HCT116 (cell line): ENCODE results near the gene GEMIN7. TPM values are rescaled to one million over a fixed set of nuclear protein-coding genes. Genes with fewer than 3 reads are reported as not detected.

Experiments used
- ATAC-seq: fragments of 200-7000 bp; cut with Tn5 transposase; 2 replicates; pipeline ENCODE4 v1.9.1; 2020; ENCODE audit warnings: mild to moderate bottlenecking, moderate library complexity
- BruUV-seq: library from RNA; stranded (reverse); fragments of 400-500 nt; replicated peaks from 2 replicates; lab custom pipeline; 2021; lab: Mats Ljungman, UMichigan
- CTCF ChIA-PET: fragments of 300-600 bp; sonication (Branson Sonifier 250); formaldehyde crosslinking; loops from one replicate; lab custom pipeline; 2021; ENCODE audit warnings: antibody characterized with exemption; lab: Charles Lee
- POLR2A ChIA-PET: fragments of 300-600, 350-600 bp; sonication (Branson Sonifier 250); formaldehyde crosslinking; loops from one replicate; lab custom pipeline; 2021; ENCODE audit warnings: antibody characterized with exemption; lab: Charles Lee
- RAD21 ChIA-PET, 2 experiments: fragments of 300-600 bp; sonication (Branson Sonifier 250); formaldehyde crosslinking; loops; one replicate each; lab custom pipeline; 2023; ENCODE audit warnings: low total read pairs in 2 of 2; ENCODE audit not compliant: uncharacterized antibody in 2 of 2, unreplicated experiment in 2 of 2, low non-redundant PET in 1 of 2; lab: Charles Lee
- DNase-seq: peaks from one replicate; pipeline ENCODE4 v3.0.0-alpha.2; 2010; ENCODE audit warnings: low read depth, low spot score
- H2AFZ ChIP-seq: fragments of 200-600 bp; shearing (Covaris generic), sonication (generic); 2 replicates; pipeline ENCODE4 v1.6.1; 2017; ENCODE audit warnings: low read depth, mixed run types, mixed read lengths, antibody characterized with exemption, low read length; ENCODE audit not compliant: poor library complexity, severe bottlenecking
- H3K27ac ChIP-seq: 2 replicates; pipeline ENCODE4 v1.5.1; 2012; ENCODE audit warnings: low read depth, low read length
- H3K27me3 ChIP-seq: fragments of 200-600 bp; sonication (generic); 2 replicates; pipeline ENCODE4 v1.6.1; 2016; ENCODE audit warnings: mixed run types, low read length, mixed read lengths; ENCODE audit not compliant: insufficient read depth
- H3K36me3 ChIP-seq, 2 experiments: fragments of 200-500 bp in 1 of 2; fragments of 200-600 bp in 1 of 2; sonication (Bioruptor generic) in 1 of 2; sonication (generic) in 1 of 2; 2 replicates each; pipeline versions ENCODE4 v1.5.1 to v1.6.1; 2014 to 2016; ENCODE audit warnings: low read length in 2 of 2, inconsistent platforms in 1 of 2, mixed read lengths in 1 of 2, mixed run types in 1 of 2; ENCODE audit not compliant: insufficient read depth in 2 of 2, control insufficient read depth in 1 of 2
- H3K4me1 ChIP-seq, 2 experiments: fragments of 200-600 bp in 1 of 2; sonication (generic) in 1 of 2; 2 replicates each; pipeline versions ENCODE4 v1.5.1 to v1.6.1; 2012 to 2017; ENCODE audit warnings: low read length in 2 of 2, inconsistent platforms in 1 of 2, mild to moderate bottlenecking in 1 of 2, mixed read lengths in 1 of 2, mixed run types in 1 of 2, moderate library complexity in 1 of 2; ENCODE audit not compliant: insufficient read depth in 2 of 2, control insufficient read depth in 1 of 2
- H3K4me2 ChIP-seq: fragments of 200-600 bp; sonication (generic); 2 replicates; pipeline ENCODE4 v1.6.1; 2017; ENCODE audit warnings: mixed run types, low read length, mixed read lengths
- H3K4me3 ChIP-seq, 2 experiments: fragments of 200-600 bp in 1 of 2; sonication (generic) in 1 of 2; replicated peaks in 1 of 2; 2 replicates each; pipeline ENCODE4 v1.5.1; 2011 to 2016; ENCODE audit warnings: low read length in 2 of 2, control low read depth in 1 of 2, low read depth in 1 of 2, mild to moderate bottlenecking in 1 of 2, mixed read lengths in 1 of 2, mixed run types in 1 of 2
- H3K79me2 ChIP-seq: fragments of 200-600 bp; sonication (generic); 2 replicates; pipeline ENCODE4 v1.6.1; 2017; ENCODE audit warnings: mild to moderate bottlenecking, mixed run types, low read length, moderate library complexity, mixed read lengths; ENCODE audit not compliant: insufficient read depth
- H3K9ac ChIP-seq: fragments of 200-600 bp; sonication (generic); 2 replicates; pipeline ENCODE4 v1.6.1; 2016; ENCODE audit warnings: low read length, mixed read lengths
- H3K9me2 ChIP-seq: fragments of 200-600 bp; sonication (generic), shearing (Covaris generic); 2 replicates; pipeline ENCODE4 v1.6.1; 2017; ENCODE audit warnings: mixed run types, mild to moderate bottlenecking, moderate library complexity; ENCODE audit not compliant: insufficient read depth
- H3K9me3 ChIP-seq, 2 experiments: fragments of 200-500 bp in 1 of 2; fragments of 200-600 bp in 1 of 2; sonication (Bioruptor generic) in 1 of 2; sonication (generic) in 1 of 2; 2 replicates each; pipeline ENCODE4 v1.6.1; 2014 to 2017; ENCODE audit warnings: low read length in 2 of 2, mixed read lengths in 2 of 2, inconsistent platforms in 1 of 2, low read depth in 1 of 2, mild to moderate bottlenecking in 1 of 2, mixed run types in 1 of 2, moderate library complexity in 1 of 2; ENCODE audit not compliant: control insufficient read depth in 1 of 2, insufficient read depth in 1 of 2
- H4K20me1 ChIP-seq: fragments of 200-600 bp; sonication (generic), shearing (Covaris generic); 2 replicates; pipeline ENCODE4 v1.6.1; 2017; ENCODE audit warnings: mixed run types, mild to moderate bottlenecking, moderate library complexity; ENCODE audit not compliant: insufficient read depth
- CEBPB ChIP-seq: IDR thresholded peaks from 2 replicates; pipeline ENCODE4 v1.6.1; 2012; ENCODE audit warnings: low read depth
- ELF1 ChIP-seq: IDR thresholded peaks from 2 replicates; pipeline ENCODE4 v1.6.1; 2012; ENCODE audit warnings: low read depth, borderline replicate concordance
- EZH2 ChIP-seq: fragments of 200-600 bp; sonication (generic); IDR thresholded peaks from 2 replicates; pipeline ENCODE4 v1.6.1; 2017; ENCODE audit warnings: antibody characterized with exemption, mixed run types
- JUND ChIP-seq: IDR thresholded peaks from 2 replicates; pipeline ENCODE4 v1.6.1; 2012
- POLR2A ChIP-seq: IDR thresholded peaks from 2 replicates; pipeline ENCODE4 v1.7.0; 2011; ENCODE audit warnings: borderline replicate concordance; ENCODE audit not compliant: insufficient read depth, insufficient read length; ENCODE audit errors: extremely low read depth
- POLR2AphosphoS5 ChIP-seq: IDR thresholded peaks from 2 replicates; pipeline ENCODE4 v1.6.1; 2011; ENCODE audit warnings: mild to moderate bottlenecking, low read depth, low read length, moderate library complexity
- RAD21 ChIP-seq: IDR thresholded peaks from 2 replicates; pipeline ENCODE4 v1.6.1; 2012; ENCODE audit warnings: low read depth, mild to moderate bottlenecking
- SP1 ChIP-seq: IDR thresholded peaks from 2 replicates; pipeline ENCODE4 v1.6.1; 2012; ENCODE audit warnings: low read depth
- SRF ChIP-seq: IDR thresholded peaks from 2 replicates; pipeline ENCODE4 v1.6.1; 2012; ENCODE audit warnings: low read depth
- TCF7L2 ChIP-seq: IDR thresholded peaks from 2 replicates; pipeline ENCODE4 v1.7.0; 2011; ENCODE audit warnings: borderline replicate concordance, inconsistent platforms; ENCODE audit not compliant: insufficient read depth, insufficient read length; ENCODE audit errors: extremely low read depth
- YY1 ChIP-seq: IDR thresholded peaks from 2 replicates; pipeline ENCODE4 v1.6.1; 2011; ENCODE audit warnings: low read length, low read depth, moderate library complexity, mild to moderate bottlenecking; ENCODE audit not compliant: insufficient replicate concordance; ENCODE audit errors: extremely low read depth
- intact Hi-C: fragments of 100-400 bp; cut with micrococcal nuclease; formaldehyde crosslinking; loops from 2 replicates; pipeline ENCODE4 v1.10.0; 2022
- total RNA-seq: library from RNA; stranded (reverse); gene quantifications from one replicate; pipeline ENCODE4 v1.2.1, GENCODE V29; 2021; ENCODE audit not compliant: unreplicated experiment
- TF ChIP-seq, protein P1 (sequence below): IDR thresholded peaks from 2 replicates; pipeline ENCODE4 v1.6.1; 2012
- TF ChIP-seq, protein P2 (sequence below): IDR thresholded peaks from 2 replicates; pipeline ENCODE4 v1.6.1; 2012

Gene GEMIN7
- total RNA-seq, 1 experiment from 2014 or later: 35.4 TPM

DNA sequence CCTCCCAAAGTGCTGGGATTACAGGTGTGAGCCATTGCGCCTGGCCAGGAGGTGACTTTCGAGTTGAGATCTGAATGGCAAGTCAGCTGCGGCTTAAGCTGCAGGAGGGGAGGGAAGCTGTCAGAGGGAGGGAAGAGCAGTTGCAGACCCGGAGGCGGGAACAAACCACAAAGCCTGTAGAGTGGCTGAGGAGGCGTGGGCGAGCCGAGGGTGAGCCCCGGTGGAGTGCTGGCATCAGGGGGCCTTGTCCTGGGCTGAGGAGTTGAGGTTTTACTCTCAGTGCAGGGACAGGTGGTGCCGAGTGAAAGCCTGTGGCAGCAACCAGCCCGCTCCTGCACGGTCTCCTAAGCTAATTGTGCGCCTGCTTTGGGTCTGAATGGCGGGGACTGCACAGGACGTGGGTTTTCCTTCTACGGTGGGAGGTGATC, 38.1 kb downstream of the GEMIN7 start:
- no peak overlapping the region for H3K9ac ChIP-seq
- no peak overlapping the region for H2AFZ ChIP-seq
- no peak for ATAC-seq
- no peak for TF ChIP-seq SRF
- no peak for TF ChIP-seq JUND
- TF ChIP-seq, protein P1, sequence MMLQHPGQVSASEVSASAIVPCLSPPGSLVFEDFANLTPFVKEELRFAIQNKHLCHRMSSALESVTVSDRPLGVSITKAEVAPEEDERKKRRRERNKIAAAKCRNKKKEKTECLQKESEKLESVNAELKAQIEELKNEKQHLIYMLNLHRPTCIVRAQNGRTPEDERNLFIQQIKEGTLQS: no peak
- TF ChIP-seq RAD21: no peak
- no peak for TF ChIP-seq EZH2
- TF ChIP-seq CEBPB: no peak
- TF ChIP-seq YY1: no peak
- no peak for TF ChIP-seq ELF1
- no peak for TF ChIP-seq POLR2A
- TF ChIP-seq, protein P2, sequence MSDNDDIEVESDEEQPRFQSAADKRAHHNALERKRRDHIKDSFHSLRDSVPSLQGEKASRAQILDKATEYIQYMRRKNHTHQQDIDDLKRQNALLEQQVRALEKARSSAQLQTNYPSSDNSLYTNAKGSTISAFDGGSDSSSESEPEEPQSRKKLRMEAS: no peak
- no peak for TF ChIP-seq POLR2AphosphoS5
- no peak for TF ChIP-seq TCF7L2
- no peak for TF ChIP-seq SP1
- TF ChIP-seq, all 23 proteins: peak for 0
- no peaks in the 10 kb centered on the region for H3K36me3 ChIP-seq
- ChIA-PET CTCF (no interaction called here), POLR2A (no interaction called here), RAD21 (no interaction called here)
- BruUV-seq: no TSS peak
- no peak overlapping the region for H3K27ac ChIP-seq
- H3K9me2 ChIP-seq: no peaks in the 10 kb centered on the region
- no peaks in the 10 kb centered on the region for H4K20me1 ChIP-seq
- DNase-seq: no peak
- no peak overlapping the region for H3K4me2 ChIP-seq
- peaks cover 86% of the 10 kb centered on the region for H3K79me2 ChIP-seq
- H3K4me3 ChIP-seq: no peak overlapping the region
- H3K4me1 ChIP-seq: peaks cover 4 to 9% of the 10 kb centered on the region in 2 experiments; a peak in 2 of 4 replicates
- intact Hi-C loops: no loop called here
- no peaks in the 10 kb centered on the region for H3K27me3 ChIP-seq
- no peaks in the 10 kb centered on the region for H3K9me3 ChIP-seq
